GM12878 (cell line): ENCODE data around the gene C4BPB. TPM values are rescaled to one million over a fixed set of nuclear protein-coding genes. Genes with fewer than 3 reads are reported as not detected.

Experiments
- ATAC-seq: fragments of 200-7000 bp; cut with Tn5 transposase; 3 replicates; pipeline ENCODE4 v1.9.1; 2020; ENCODE audit warnings: mild to moderate bottlenecking, moderate library complexity
- BruUV-seq: library from RNA; stranded (reverse); fragments of 400-500 nt; replicated peaks from 2 replicates; lab custom pipeline; 2021; lab: Mats Ljungman, UMichigan
- CTCF ChIA-PET: fragments of 300-600 bp; sonication (Branson Sonifier 250); formaldehyde crosslinking; extraction: SDS; loops from one replicate; lab custom pipeline; 2021; ENCODE audit warnings: inconsistent platforms; lab: Yijun Ruan, JAX
- POLR2A ChIA-PET: fragments of 350-600 bp; formaldehyde crosslinking; extraction: SDS; loops from one replicate; lab custom pipeline; 2021; ENCODE audit warnings: inconsistent platforms; lab: Charles Lee
- RAD21 ChIA-PET: fragments of 300-600 bp; sonication (Branson Sonifier 250); formaldehyde crosslinking; loops from one replicate; lab custom pipeline; 2023; ENCODE audit warnings: antibody characterized with exemption; ENCODE audit not compliant: unreplicated experiment; lab: Charles Lee
- SMC1A ChIA-PET: fragments of 300-600 bp; sonication (Branson Sonifier 250); formaldehyde crosslinking; loops from one replicate; lab custom pipeline; 2023; ENCODE audit not compliant: unreplicated experiment, uncharacterized antibody; lab: Charles Lee
- DNase-seq: peaks from one replicate; pipeline ENCODE4 v3.0.0-alpha.2; 2011; ENCODE audit warnings: low read depth, low spot score
- FAIRE-seq: peaks from 3 replicates; lab custom pipeline; 2011; peaks lifted over from hg19 to GRCh38; lab: Jason Lieb, UNC
- H2AFZ ChIP-seq: 2 replicates; pipeline ENCODE4 v1.6.0; 2011; ENCODE audit warnings: low read depth, low read length, control low read depth; ENCODE audit not compliant: control insufficient read depth
- H3K27ac ChIP-seq: 2 replicates; pipeline ENCODE4 v1.5.1; 2011; ENCODE audit warnings: control low read depth; ENCODE audit not compliant: control insufficient read depth, insufficient read depth
- H3K27me3 ChIP-seq, 2 experiments: replicated peaks in 1 of 2; 2 replicates each; pipeline versions ENCODE4 v1.6.0 to v1.6.1; 2011; ENCODE audit warnings: low read length in 1 of 2; ENCODE audit not compliant: control insufficient read depth in 2 of 2, insufficient read depth in 2 of 2
- H3K36me3 ChIP-seq, 2 experiments: 2 replicates each; pipeline ENCODE4 v1.5.1; 2011; ENCODE audit warnings: low read length in 1 of 2; ENCODE audit not compliant: control insufficient read depth in 2 of 2, insufficient read depth in 2 of 2
- H3K4me1 ChIP-seq: 2 replicates; pipeline ENCODE4 v1.6.1; 2011; ENCODE audit warnings: mild to moderate bottlenecking, low read length, moderate library complexity, mixed read lengths; ENCODE audit not compliant: control insufficient read depth, insufficient read depth
- H3K4me2 ChIP-seq: 2 replicates; pipeline ENCODE4 v1.6.0; 2011; ENCODE audit warnings: control low read depth; ENCODE audit not compliant: control insufficient read depth, insufficient read depth
- H3K4me3 ChIP-seq: fragments of 200-600 bp; sonication (generic); 2 replicates; pipeline ENCODE4 v1.5.1; 2016
- H3K79me2 ChIP-seq: 2 replicates; pipeline ENCODE4 v1.6.0; 2011; ENCODE audit warnings: low read length; ENCODE audit not compliant: control insufficient read depth, insufficient read depth
- H3K9ac ChIP-seq: 2 replicates; pipeline ENCODE4 v1.8.0; 2011; ENCODE audit warnings: low read length, control low read depth, mixed read lengths; ENCODE audit not compliant: control insufficient read depth, insufficient read depth
- H3K9me3 ChIP-seq: replicated peaks from 3 replicates; pipeline ENCODE4 v1.5.1; 2011; ENCODE audit warnings: mild to moderate bottlenecking, low read length; ENCODE audit not compliant: control insufficient read depth, insufficient read depth
- H4K20me1 ChIP-seq: 2 replicates; pipeline ENCODE4 v1.6.0; 2011; ENCODE audit not compliant: control insufficient read depth, insufficient read depth
- ATF7 ChIP-seq: fragments of 450-650 bp; IDR thresholded peaks from 2 replicates; pipeline ENCODE4 v1.6.1; 2016; ENCODE audit warnings: low read depth, mild to moderate bottlenecking
- BACH1 ChIP-seq: fragments of 450-650 bp; IDR thresholded peaks from 2 replicates; pipeline ENCODE4 v1.6.1; 2017; ENCODE audit warnings: mild to moderate bottlenecking, borderline replicate concordance
- BMI1 ChIP-seq: fragments of 450-650 bp; IDR thresholded peaks from 2 replicates; pipeline ENCODE4 v1.6.1; 2016; ENCODE audit warnings: mild to moderate bottlenecking, moderate library complexity, borderline replicate concordance
- ELK1 ChIP-seq: IDR thresholded peaks from 2 replicates; pipeline ENCODE4 v1.6.1; 2012; ENCODE audit warnings: low read depth, low read length, improper control_type of control experiment
- GATAD2B ChIP-seq: fragments of 450-650 bp; conservative IDR thresholded peaks from 2 replicates; pipeline ENCODE4 v1.6.1; 2017; ENCODE audit warnings: low read depth, mild to moderate bottlenecking, moderate library complexity
- HDAC6 ChIP-seq: fragments of 200-600 bp; sonication (generic); IDR thresholded peaks from one replicate; pipeline ENCODE4 v1.8.0; 2017; ENCODE audit warnings: antibody characterized with exemption; ENCODE audit not compliant: unreplicated experiment
- JUNB ChIP-seq: IDR thresholded peaks from 2 replicates; pipeline ENCODE4 v1.6.1; 2016; ENCODE audit warnings: antibody characterized with exemption, mild to moderate bottlenecking
- MTA3 ChIP-seq: IDR thresholded peaks from 2 replicates; pipeline ENCODE4 v1.6.1; 2012; ENCODE audit warnings: low read length, inconsistent platforms, borderline replicate concordance
- SIN3A ChIP-seq: IDR thresholded peaks from 2 replicates; pipeline ENCODE4 v1.6.1; 2012; ENCODE audit warnings: low read depth, low read length, improper control_type of control experiment
- SP1 ChIP-seq: IDR thresholded peaks from one replicate; pipeline ENCODE4 v1.6.1; 2011; ENCODE audit warnings: low read depth, low read length
- SRF ChIP-seq, 2 experiments: IDR thresholded peaks; 2 replicates each; pipeline ENCODE4 v1.6.1; 2011; ENCODE audit warnings: low read depth in 2 of 2, low read length in 2 of 2, mild to moderate bottlenecking in 1 of 2, moderate library complexity in 1 of 2
- ZNF207 ChIP-seq: fragments of 450-650 bp; IDR thresholded peaks from 2 replicates; pipeline ENCODE4 v1.6.1; 2014; ENCODE audit warnings: antibody characterized with exemption, mild to moderate bottlenecking, borderline replicate concordance
- WGBS: methylation state at CpG from one replicate; pipeline ENCODE4 v1.1.6; 2016; ENCODE audit warnings: low lambda C conversion rate; ENCODE audit not compliant: insufficient replicate concordance, insufficient coverage; ENCODE audit errors: missing lambda C conversion rate; 5-methylcytosine and 5-hydroxymethylcytosine counted together
- in situ Hi-C: fragments of 300-500 bp; cut with MboI; formaldehyde crosslinking; loops from 9 replicates; pipeline ENCODE4 v1.14.3; 2018; ENCODE audit warnings: mixed read lengths
- intact Hi-C: fragments of 100-400 bp; cut with micrococcal nuclease; formaldehyde crosslinking; loops from one replicate; pipeline ENCODE4 v1.14.2; 2022; ENCODE audit not compliant: unreplicated experiment
- polyA plus RNA-seq, 11 experiments: library from polyadenylated mRNA; depleted of rRNA in 4 of 11; unstranded in 6 of 11; stranded (reverse) in 5 of 11; fragments of >200 nt; fragmentation: Nextera tagmentation in 4 of 11; fragmentation: Illumina TruSeq in 1 of 11; extraction: Ambion mirVana in 4 of 11; extraction: Trizol in 1 of 11; gene quantifications; 1 replicate in 1 of 11; 2 replicates in 10 of 11; pipeline versions ENCODE4 v1.2.1 to v1.2.3, GENCODE V29; 2011 to 2016; ENCODE audit warnings: inconsistent platforms in 2 of 11, missing spikeins in 2 of 11, low read depth in 1 of 11
- total RNA-seq, 4 experiments: library from RNA; depleted of rRNA in 3 of 4; stranded (reverse); fragments of >200 nt in 3 of 4; fragmentation: Illumina TruSeq in 1 of 4; extraction: Trizol in 1 of 4; gene quantifications; 2 replicates each; pipeline versions ENCODE4 v1.2.1 to v1.2.3, GENCODE V29; 2013 to 2021
- TF ChIP-seq, protein P1 (sequence below): fragments of 450-650 bp; IDR thresholded peaks from 2 replicates; pipeline ENCODE4 v1.6.1; 2017; ENCODE audit warnings: mild to moderate bottlenecking, low read depth, inconsistent platforms; ENCODE audit not compliant: poor library complexity, severe bottlenecking
- TF ChIP-seq, protein P2 (sequence below): fragments of 450-650 bp; formaldehyde crosslinking; IDR thresholded peaks from 2 replicates; pipeline ENCODE4 v1.4.0; 2020; ENCODE audit warnings: mild to moderate bottlenecking, moderate library complexity
- TF ChIP-seq, protein P3 (sequence below): IDR thresholded peaks from 2 replicates; pipeline ENCODE4 v1.6.1; 2011; ENCODE audit warnings: low read depth, mild to moderate bottlenecking, low read length, moderate library complexity, borderline replicate concordance; ENCODE audit errors: extremely low read depth
- TF ChIP-seq, protein P4 (sequence below): IDR thresholded peaks from 2 replicates; pipeline ENCODE4 v1.6.1; 2012; ENCODE audit warnings: low read length, inconsistent platforms

Gene C4BPB
- total and polyA plus RNA-seq, 10 of the 15 experiments (the other 5 are each of a cell fraction or from before 2014, with no cell fraction given) = 0.31 to 1.2 (median 0.53) TPM; not detected in 1

DNA sequence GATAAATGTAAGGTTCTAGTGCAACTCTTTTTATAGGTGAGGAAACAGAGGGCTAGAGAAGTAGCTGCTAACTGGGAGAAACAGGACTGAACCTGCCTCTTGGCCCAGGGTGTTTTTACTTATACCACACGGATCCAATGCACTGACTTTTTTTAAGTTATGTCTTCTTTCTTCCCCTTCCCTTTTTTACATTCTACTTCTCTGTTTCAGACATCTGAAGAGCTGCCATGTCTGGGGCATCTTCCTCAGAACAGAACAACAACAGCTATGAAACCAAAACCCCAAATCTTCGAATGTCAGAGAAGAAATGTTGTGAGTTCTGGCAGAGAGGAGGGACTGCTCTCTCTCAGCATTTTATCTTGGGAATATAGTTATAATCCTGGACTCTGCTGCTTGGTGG lies 34.2 kb upstream of the C4BPB start:
- ChIA-PET SMC1A (interaction anchor here (0.9 to 2.3 kb wide), 4 partner anchors 16 to 351 kb away, joined by 3 to 10 read pairs (median 4); no protein-coding TSS in a partner anchor), RAD21 (no interaction called here), CTCF (interaction anchor here (1.2 to 2.8 kb wide), 4 partner anchors 9 to 26 kb away, joined by 3 to 12 read pairs (median 4); no protein-coding TSS in a partner anchor), POLR2A (no interaction called here)
- WGBS = 0% methylated on average over 2 of the region's 2 CpGs
- Histone ChIP-seq H3K4me1 (peaks cover 21% of the 10 kb centered on the region), H3K9ac (no peak overlapping the region), H3K79me2 (peaks cover 13% of the 10 kb centered on the region), H3K4me2 (peak overlapping the region; percentile 26), H3K27me3 (no peaks in the 10 kb centered on the region), H4K20me1 (no peaks in the 10 kb centered on the region), H3K27ac (no peak overlapping the region), H3K4me3 (no peak overlapping the region), H3K36me3 (no peaks in the 10 kb centered on the region), H2AFZ (peak overlapping the region; percentile 46), H3K9me3 (no peaks in the 10 kb centered on the region; the same call in 2 of the 3 replicates)
- ATAC-seq (no peak), DNase-seq (no peak), FAIRE-seq (no peak)
- TF ChIP-seq SIN3A = no peak
- no peak for TF ChIP-seq MTA3
- TF ChIP-seq, protein P1, sequence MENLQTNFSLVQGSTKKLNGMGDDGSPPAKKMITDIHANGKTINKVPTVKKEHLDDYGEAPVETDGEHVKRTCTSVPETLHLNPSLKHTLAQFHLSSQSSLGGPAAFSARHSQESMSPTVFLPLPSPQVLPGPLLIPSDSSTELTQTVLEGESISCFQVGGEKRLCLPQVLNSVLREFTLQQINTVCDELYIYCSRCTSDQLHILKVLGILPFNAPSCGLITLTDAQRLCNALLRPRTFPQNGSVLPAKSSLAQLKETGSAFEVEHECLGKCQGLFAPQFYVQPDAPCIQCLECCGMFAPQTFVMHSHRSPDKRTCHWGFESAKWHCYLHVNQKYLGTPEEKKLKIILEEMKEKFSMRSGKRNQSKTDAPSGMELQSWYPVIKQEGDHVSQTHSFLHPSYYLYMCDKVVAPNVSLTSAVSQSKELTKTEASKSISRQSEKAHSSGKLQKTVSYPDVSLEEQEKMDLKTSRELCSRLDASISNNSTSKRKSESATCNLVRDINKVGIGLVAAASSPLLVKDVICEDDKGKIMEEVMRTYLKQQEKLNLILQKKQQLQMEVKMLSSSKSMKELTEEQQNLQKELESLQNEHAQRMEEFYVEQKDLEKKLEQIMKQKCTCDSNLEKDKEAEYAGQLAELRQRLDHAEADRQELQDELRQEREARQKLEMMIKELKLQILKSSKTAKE = no peak
- TF ChIP-seq SP1 = no peak
- no peak for TF ChIP-seq GATAD2B
- TF ChIP-seq ZNF207 = no peak
- no peak for TF ChIP-seq ELK1
- TF ChIP-seq HDAC6 = no peak
- TF ChIP-seq, protein P2, sequence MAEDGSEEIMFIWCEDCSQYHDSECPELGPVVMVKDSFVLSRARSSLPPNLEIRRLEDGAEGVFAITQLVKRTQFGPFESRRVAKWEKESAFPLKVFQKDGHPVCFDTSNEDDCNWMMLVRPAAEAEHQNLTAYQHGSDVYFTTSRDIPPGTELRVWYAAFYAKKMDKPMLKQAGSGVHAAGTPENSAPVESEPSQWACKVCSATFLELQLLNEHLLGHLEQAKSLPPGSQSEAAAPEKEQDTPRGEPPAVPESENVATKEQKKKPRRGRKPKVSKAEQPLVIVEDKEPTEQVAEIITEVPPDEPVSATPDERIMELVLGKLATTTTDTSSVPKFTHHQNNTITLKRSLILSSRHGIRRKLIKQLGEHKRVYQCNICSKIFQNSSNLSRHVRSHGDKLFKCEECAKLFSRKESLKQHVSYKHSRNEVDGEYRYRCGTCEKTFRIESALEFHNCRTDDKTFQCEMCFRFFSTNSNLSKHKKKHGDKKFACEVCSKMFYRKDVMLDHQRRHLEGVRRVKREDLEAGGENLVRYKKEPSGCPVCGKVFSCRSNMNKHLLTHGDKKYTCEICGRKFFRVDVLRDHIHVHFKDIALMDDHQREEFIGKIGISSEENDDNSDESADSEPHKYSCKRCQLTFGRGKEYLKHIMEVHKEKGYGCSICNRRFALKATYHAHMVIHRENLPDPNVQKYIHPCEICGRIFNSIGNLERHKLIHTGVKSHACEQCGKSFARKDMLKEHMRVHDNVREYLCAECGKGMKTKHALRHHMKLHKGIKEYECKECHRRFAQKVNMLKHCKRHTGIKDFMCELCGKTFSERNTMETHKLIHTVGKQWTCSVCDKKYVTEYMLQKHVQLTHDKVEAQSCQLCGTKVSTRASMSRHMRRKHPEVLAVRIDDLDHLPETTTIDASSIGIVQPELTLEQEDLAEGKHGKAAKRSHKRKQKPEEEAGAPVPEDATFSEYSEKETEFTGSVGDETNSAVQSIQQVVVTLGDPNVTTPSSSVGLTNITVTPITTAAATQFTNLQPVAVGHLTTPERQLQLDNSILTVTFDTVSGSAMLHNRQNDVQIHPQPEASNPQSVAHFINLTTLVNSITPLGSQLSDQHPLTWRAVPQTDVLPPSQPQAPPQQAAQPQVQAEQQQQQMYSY (CRISPR knock-in tag) = no peak
- no peak for TF ChIP-seq BACH1
- no peak for TF ChIP-seq BMI1
- TF ChIP-seq, protein P3, sequence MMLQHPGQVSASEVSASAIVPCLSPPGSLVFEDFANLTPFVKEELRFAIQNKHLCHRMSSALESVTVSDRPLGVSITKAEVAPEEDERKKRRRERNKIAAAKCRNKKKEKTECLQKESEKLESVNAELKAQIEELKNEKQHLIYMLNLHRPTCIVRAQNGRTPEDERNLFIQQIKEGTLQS = no peak
- TF ChIP-seq JUNB = no peak
- TF ChIP-seq ATF7 = no peak
- TF ChIP-seq, protein P4, sequence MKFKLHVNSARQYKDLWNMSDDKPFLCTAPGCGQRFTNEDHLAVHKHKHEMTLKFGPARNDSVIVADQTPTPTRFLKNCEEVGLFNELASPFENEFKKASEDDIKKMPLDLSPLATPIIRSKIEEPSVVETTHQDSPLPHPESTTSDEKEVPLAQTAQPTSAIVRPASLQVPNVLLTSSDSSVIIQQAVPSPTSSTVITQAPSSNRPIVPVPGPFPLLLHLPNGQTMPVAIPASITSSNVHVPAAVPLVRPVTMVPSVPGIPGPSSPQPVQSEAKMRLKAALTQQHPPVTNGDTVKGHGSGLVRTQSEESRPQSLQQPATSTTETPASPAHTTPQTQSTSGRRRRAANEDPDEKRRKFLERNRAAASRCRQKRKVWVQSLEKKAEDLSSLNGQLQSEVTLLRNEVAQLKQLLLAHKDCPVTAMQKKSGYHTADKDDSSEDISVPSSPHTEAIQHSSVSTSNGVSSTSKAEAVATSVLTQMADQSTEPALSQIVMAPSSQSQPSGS = no peak
- TF ChIP-seq SRF (IDR thresholded peaks at IDR 0.05; ENCODE audit: low read depth in 2 of 2, low read length in 2 of 2) = no peak
- no TSS peak for BruUV-seq
- in situ Hi-C loops = no loop called here
- intact Hi-C loops = loop anchor here (5.0 kb wide), 1 partner anchor 122 kb away; no protein-coding TSS in a partner anchor
